K562 (cell line): Measurements from ENCODE around the gene HMX1. TPM values are rescaled to one million over a fixed set of nuclear protein-coding genes. Genes with fewer than 3 reads are reported as not detected.

Experiments used
- FOXA3 ChIP-seq, 2 experiments: fragments of 450-650 bp in 1 of 2; sonication (generic) in 1 of 2; formaldehyde crosslinking; IDR thresholded peaks in 1 of 2; conservative IDR thresholded peaks in 1 of 2; 2 replicates each; pipeline versions ENCODE4 v1.4.0 to v1.8.0; 2020 to 2022; ENCODE audit warnings: mild to moderate bottlenecking in 2 of 2, missing genetic modification reagents in 1 of 2
- NFYB ChIP-seq: IDR thresholded peaks from 2 replicates; pipeline ENCODE4 v1.6.1; 2011; ENCODE audit warnings: mild to moderate bottlenecking, moderate library complexity; ENCODE audit not compliant: insufficient read length; ENCODE audit errors: extremely low read depth
- TEAD2 ChIP-seq: fragments of 450-650 bp; IDR thresholded peaks from 2 replicates; pipeline ENCODE4 v1.6.1; 2016; ENCODE audit warnings: missing genetic modification characterization, control low read depth, missing compliant biosample characterization
- polyA plus RNA-seq, 8 experiments: library from polyadenylated mRNA; depleted of rRNA in 4 of 8; stranded (reverse) in 5 of 8; unstranded in 3 of 8; fragments of >200 nt; fragmentation: Nextera tagmentation in 2 of 8; fragmentation: Illumina TruSeq in 1 of 8; extraction: Ambion mirVana in 2 of 8; extraction: Trizol in 1 of 8; gene quantifications; 2 replicates each; pipeline versions ENCODE4 v1.2.1 to v1.2.3, GENCODE V29; 2011 to 2014; ENCODE audit warnings: inconsistent platforms in 1 of 8, missing spikeins in 1 of 8
- total RNA-seq, 7 experiments: library from RNA; depleted of rRNA in 6 of 7; stranded (reverse); fragments of >200 nt in 6 of 7; fragmentation: Illumina TruSeq in 2 of 7; extraction: Trizol in 2 of 7; gene quantifications; 2 replicates each; pipeline versions ENCODE4 v1.2.1 to v1.2.3, GENCODE V29; 2011 to 2021; ENCODE audit warnings: low replicate concordance in 1 of 7
- TF ChIP-seq, protein P1 (sequence below), 2 experiments: fragments of 450-650 bp; IDR thresholded peaks; 2 replicates each; pipeline ENCODE4 v1.6.1; 2016
- TF ChIP-seq, protein P2 (sequence below): fragments of 450-650 bp; IDR thresholded peaks from 2 replicates; pipeline ENCODE4 v1.6.1; 2017; ENCODE audit warnings: antibody characterized with exemption, mild to moderate bottlenecking
- TF ChIP-seq, protein P3 (sequence below): sonication (generic); formaldehyde crosslinking; IDR thresholded peaks from 2 replicates; pipeline ENCODE4 v1.9.0; 2022; ENCODE audit warnings: mild to moderate bottlenecking, missing genetic modification reagents

Gene HMX1
- total and polyA plus RNA-seq, 9 of the 15 experiments (the other 6 are each of a cell fraction or from before 2014, with no cell fraction given), result not detected

DNA sequence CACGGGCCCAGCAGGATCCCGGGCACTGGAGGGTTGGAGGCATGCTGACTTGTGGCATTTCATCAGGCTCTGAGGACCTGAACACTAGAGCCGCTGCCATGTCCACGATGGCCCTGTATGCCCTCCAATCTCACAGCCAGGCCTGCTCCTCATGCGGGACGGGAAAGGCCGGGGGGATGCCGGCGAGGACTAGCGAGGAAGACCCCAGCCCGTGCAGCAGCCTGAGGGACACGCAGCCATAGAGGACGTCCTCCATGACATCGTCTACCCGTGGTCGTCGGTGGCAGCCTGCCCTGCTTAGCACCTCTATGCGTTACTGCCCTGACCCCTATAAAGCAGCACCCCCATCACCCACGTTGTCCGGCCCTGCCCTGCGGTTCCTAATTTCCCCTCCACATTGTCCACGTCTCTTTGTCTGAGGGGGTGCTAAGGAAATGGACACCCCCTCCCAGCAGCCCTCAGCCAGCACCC is 32.6 kb downstream of the HMX1 start (continued):
- TF ChIP-seq, protein P1, sequence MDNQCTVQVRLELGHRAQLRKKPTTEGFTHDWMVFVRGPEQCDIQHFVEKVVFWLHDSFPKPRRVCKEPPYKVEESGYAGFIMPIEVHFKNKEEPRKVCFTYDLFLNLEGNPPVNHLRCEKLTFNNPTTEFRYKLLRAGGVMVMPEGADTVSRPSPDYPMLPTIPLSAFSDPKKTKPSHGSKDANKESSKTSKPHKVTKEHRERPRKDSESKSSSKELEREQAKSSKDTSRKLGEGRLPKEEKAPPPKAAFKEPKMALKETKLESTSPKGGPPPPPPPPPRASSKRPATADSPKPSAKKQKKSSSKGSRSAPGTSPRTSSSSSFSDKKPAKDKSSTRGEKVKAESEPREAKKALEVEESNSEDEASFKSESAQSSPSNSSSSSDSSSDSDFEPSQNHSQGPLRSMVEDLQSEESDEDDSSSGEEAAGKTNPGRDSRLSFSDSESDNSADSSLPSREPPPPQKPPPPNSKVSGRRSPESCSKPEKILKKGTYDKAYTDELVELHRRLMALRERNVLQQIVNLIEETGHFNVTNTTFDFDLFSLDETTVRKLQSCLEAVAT (IDR thresholded peaks at IDR 0.05), result no peak
- TF ChIP-seq NFYB, result no peak
- TF ChIP-seq, protein P2, sequence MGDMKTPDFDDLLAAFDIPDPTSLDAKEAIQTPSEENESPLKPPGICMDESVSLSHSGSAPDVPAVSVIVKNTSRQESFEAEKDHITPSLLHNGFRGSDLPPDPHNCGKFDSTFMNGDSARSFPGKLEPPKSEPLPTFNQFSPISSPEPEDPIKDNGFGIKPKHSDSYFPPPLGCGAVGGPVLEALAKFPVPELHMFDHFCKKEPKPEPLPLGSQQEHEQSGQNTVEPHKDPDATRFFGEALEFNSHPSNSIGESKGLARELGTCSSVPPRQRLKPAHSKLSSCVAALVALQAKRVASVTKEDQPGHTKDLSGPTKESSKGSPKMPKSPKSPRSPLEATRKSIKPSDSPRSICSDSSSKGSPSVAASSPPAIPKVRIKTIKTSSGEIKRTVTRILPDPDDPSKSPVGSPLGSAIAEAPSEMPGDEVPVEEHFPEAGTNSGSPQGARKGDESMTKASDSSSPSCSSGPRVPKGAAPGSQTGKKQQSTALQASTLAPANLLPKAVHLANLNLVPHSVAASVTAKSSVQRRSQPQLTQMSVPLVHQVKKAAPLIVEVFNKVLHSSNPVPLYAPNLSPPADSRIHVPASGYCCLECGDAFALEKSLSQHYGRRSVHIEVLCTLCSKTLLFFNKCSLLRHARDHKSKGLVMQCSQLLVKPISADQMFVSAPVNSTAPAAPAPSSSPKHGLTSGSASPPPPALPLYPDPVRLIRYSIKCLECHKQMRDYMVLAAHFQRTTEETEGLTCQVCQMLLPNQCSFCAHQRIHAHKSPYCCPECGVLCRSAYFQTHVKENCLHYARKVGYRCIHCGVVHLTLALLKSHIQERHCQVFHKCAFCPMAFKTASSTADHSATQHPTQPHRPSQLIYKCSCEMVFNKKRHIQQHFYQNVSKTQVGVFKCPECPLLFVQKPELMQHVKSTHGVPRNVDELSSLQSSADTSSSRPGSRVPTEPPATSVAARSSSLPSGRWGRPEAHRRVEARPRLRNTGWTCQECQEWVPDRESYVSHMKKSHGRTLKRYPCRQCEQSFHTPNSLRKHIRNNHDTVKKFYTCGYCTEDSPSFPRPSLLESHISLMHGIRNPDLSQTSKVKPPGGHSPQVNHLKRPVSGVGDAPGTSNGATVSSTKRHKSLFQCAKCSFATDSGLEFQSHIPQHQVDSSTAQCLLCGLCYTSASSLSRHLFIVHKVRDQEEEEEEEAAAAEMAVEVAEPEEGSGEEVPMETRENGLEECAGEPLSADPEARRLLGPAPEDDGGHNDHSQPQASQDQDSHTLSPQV, result no peak
- TF ChIP-seq TEAD2, result no peak
- TF ChIP-seq, protein P3, sequence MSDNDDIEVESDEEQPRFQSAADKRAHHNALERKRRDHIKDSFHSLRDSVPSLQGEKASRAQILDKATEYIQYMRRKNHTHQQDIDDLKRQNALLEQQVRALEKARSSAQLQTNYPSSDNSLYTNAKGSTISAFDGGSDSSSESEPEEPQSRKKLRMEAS, result no peak
- no peak for TF ChIP-seq FOXA3 (CRISPR knock-in tag; conservative IDR thresholded peaks at IDR 0.05 in 1 of 2, IDR thresholded peaks at IDR 0.05 in 1 of 2)
